HG03064 (cell line): ENCODE measurements around the gene PDE8A.

Source experiments
- ATAC-seq: cut with Tn5 transposase; IDR thresholded peaks from one replicate; pipeline ENCODE4 v1.9.1; 2021; ENCODE audit warnings: low read depth; ENCODE audit not compliant: unreplicated experiment

Gene PDE8A

GRCh38 chr15:85029221-85029620, 47.6 kb downstream of the PDE8A start:
- no peak for ATAC-seq

GRCh38 chr15:85030301-85030929, 48.8 kb downstream of the PDE8A start:
- ATAC-seq: no peak

GRCh38 chr15:85031086-85031943, 49.7 kb downstream of the PDE8A start:
- no peak for ATAC-seq

DNA sequence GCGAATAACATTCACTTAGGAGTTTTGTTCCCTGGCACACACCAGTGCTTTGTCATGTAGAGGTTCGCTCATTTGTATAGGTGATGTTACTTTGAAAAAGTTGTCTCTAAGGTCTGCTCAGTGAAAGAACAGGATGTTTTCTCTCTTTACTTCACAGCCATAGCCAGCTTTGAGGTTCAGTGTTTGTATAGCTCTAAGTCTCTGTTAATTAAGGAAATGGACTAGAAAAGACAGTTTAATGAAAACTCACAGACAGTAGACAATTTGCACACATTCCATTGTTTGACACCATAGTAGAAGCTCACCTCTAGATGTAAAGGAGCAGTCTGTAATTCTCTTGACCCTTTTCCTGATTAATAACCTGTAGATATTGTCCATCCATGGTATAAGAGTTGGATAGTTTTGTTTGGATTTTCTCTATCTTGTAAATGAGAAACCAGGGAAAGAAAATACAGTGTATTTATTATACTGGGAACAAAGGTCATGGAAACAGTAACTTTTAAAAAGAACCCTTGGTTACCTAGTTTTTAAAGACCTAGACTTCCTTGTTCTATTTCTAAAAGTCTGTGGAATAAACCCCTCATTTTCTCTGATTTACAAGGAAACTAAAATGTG, 50.4 kb downstream of the PDE8A start:
- no peak for ATAC-seq

GRCh38 chr15:85033148-85033547, 51.5 kb downstream of the PDE8A start:
- no peak for ATAC-seq

DNA sequence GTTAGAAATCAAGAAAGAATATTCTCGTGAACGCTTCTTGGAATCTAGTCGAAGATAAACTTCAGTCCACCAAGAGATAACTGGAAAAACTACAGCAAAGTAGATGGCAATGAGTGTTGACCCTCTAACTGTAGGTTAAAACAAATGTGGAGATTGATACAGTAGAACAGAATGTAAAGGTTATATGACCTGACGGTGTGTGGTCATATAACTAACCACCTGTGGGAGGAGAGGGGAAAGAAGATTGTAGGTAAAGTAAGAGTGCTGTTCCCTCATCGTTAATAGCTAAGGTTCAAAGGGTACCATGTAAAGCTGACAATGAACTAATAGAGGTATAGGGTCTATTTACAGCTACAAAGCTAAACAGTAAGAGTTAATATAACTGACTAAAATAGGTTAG, 52.6 kb downstream of the PDE8A start:
- ATAC-seq: no peak

DNA sequence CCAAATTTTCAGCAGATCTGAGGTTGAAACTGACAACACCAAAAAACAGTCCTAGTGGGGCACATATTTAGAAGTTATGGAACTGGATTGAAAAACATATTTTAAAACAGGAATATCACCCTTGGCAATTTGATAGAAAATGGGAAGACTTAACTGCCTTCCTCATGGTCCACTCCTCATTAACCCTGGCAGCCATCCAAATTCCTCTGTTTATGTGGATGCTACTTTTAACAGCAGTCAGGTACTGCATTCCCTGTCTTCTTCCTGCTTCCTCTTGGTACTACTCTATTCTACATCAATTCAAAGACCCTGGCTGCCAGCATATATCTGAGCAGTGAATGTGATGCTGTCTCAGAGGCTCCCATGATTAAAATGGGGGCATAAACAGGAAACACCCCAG, 54.3 kb downstream of the PDE8A start:
- no peak for ATAC-seq

DNA sequence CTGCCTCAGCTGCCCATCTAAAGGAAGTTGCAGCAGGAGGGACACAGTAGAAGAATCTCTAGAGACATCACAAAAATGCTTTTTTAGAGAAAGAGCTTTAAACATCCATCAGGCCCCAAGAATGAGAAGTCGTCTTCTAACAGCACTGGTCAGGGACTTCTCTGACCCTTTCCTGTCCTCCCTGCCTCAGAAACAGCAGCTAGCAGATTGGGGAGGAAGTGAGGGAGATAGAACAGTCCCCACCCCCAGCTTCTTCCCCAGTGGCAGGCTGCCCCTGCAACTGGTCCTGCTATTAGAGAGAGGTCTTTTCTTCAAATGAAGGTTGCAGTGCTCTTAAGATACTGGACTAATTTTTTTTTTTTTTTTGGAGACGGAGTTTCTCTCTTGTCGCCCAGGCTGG, 55.1 kb downstream of the PDE8A start:
- no peak for ATAC-seq

DNA sequence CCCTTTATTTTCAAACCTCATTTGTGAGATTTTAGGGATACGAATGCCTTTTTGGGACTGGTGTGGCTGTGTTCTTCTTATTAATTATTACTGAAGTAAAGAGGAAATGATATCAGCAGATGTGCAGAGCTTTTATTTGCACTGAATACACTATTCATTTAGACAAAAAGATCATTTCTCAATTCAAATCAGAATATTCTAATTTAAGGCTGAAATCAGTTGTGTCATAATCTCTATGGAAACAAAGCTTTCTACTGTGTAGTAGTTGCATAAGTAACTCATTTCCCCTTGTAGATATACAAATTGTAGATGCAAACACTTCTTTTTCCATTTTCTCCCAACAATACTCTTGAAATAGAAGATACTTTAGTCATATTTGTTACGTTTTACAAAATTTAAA, 56.0 kb downstream of the PDE8A start:
- ATAC-seq: no peak

GRCh38 chr15:85041230-85041629, 59.6 kb downstream of the PDE8A start:
- ATAC-seq: no peak

DNA sequence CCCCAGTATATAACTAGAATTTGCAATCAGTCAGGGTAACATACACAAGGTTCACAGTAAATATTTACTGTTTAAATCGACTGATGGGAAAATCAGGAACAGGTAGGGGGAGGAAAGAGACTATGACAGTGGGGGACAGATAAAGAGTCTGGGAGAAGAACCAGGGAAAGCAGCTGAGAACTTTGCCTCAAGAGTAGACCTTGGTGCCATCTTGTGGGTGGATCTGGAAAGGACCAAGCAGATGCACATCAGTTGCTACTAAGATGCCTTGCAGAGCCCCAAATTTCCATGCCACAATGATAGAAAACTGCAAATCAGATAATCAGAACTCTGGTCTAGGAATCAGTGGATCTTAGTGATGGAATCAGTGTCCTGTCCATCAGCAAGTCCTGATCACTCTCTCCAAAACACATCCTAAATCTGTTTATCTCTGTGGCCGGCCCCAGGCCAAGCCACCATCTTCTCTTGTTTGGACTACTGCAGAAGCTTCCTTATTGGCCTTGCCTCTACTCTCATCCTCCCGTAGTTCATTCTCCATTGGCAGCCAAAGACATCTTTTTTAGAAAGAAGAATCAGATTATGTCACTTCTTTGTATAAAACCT, 62.7 kb downstream of the PDE8A start:
- no peak for ATAC-seq

DNA sequence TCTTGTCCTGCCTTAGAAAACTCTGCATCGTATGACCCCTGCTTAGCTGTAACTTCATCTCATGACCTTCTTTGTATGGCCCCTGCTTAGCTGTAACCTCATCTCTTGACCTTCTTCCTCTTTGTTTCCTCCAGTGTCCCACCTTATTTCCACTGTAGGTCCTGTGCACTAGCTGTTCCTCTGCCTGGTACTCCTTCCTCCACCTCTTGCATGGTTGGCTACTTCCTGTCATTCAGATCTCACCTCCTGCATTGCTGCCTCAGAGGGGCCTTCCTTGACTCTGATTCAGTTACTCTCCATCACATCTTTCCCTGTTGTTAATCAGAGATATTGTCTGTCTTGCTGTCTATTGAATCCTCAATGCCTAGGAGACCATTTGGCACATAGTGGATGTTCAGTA, 63.2 kb downstream of the PDE8A start:
- no peak for ATAC-seq

- no peak for ATAC-seq
These were observed 64.0 kb downstream of the PDE8A start for GRCh38 chr15:85045615-85046014.

DNA sequence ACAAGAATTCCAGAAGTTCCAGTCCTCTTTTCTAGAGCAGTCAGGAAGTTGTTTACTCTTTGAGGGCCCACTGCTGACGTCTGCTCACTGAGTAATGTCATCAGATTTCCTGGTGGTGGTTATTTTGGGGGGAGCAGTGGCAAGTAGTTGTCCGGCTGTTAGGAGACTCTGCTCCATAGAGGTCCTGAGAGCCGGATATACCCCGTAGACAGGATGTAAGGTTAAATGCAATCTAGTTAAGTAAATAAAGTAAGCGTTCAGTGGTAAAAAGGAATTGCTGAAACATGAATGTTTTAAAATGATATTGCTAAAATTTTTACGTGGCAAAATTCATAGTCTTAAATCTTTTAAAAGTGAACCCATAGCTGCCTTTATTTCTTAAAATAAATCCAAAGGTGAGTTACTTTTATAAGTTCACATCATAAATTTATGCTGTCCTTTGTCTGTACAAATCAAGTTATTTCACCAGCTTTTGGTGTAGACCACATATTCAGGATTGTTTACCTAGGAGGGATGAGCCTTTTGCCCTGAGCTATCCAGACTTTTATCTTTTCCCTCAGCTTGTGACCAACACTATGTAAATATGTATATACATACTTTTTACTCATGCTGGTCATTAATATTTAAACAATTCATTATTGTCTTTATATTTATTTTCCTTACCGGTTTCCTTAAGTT, 65.8 kb downstream of the PDE8A start:
- ATAC-seq: no peak

- ATAC-seq: no peak
These were observed 66.8 kb downstream of the PDE8A start for GRCh38 chr15:85048430-85048829.

DNA sequence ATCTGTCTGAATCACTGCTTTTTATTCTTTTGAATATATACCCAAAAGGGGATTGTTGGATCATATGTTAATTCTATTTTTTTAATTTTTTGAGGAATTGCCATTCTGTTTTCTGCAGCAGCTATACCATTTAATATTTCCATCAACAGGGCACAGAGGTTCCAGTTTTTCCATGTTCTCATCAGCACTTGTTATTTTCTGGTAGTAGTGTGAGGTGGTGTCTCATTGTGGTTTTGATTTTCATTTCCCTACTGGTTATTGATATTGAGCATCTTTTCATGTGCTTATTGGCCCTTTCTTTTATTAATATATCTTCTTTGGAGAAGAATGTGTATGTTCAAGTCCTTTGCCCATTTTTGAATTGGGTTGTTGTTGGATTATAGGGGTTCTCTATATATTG, 68.1 kb downstream of the PDE8A start:
- ATAC-seq: no peak

DNA sequence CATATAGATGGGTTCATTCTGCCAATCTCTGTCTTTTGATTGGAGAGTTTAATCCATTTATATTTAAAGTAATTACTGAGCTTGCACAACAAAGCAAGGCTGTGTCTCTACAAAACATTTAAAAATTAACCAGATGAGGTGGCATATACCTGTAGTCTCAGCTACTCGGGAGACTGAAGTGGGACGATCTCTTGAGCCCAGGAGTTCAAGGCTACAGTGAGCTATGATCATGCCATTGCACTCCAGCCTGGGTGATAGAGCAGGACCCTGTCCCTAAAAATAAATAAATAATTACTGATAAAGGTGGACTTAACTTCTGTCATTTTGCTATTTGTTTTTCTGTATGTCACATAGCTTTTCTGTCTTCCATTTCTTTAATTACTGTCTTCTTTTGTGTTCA, 78.1 kb downstream of the PDE8A start:
- no peak for ATAC-seq

GRCh38 chr15:85062560-85062959, 80.9 kb downstream of the PDE8A start:
- ATAC-seq: no peak

DNA sequence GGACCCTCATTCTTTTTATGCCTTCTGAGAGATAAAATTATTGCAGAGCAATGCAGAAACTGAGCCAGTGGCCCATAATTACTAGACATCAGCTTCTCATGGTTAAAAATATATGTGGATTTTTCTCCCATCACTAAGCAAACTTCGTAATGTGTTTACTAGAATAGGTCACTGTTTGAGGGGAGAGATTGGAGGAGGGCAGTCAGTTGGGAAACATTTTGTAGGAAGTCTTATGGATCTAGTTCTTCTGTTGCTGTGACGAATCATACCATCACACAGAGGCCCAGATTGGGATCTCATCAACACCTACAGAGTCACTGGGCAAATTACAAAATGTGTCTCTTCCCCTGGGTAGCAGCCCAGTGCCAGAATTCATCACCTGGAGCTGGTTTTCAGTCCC, 81.4 kb downstream of the PDE8A start:
- ATAC-seq: no peak

GRCh38 chr15:85063522-85064079, 81.9 kb downstream of the PDE8A start:
- no peak for ATAC-seq

DNA sequence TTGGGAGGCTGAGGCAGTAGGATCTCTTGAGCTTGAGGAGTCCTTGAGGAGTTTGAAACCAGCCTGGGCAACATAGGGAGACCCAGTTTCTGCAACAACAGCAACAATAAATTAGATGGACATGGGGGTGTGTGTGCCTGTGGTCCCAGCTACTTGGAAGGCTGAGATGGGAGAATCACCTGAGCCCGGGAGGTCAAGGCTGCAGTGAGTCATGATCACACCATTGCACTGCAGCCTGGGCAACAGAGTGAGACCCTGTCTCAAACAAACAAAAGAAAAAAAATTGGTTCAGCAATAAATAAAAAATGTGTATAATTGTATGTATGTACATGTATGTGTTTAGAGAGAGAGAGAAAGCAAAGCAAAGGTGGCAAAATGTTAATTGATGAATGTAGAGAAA, 83.1 kb downstream of the PDE8A start:
- ATAC-seq: no peak
